Loucy (cell line): ENCODE results near the gene CD276.
A peak's percentile ranks its signal among the peaks of the same experiment; 100 is the strongest.

ENCODE experiments used
- CTCF ChIP-seq: fragments of 200-600 bp; sonication (generic); conservative IDR thresholded peaks from 2 replicates; pipeline ENCODE4 v1.5.1; 2014; ENCODE audit warnings: mild to moderate bottlenecking, antibody characterized with exemption, low read length
- EZH2phosphoT487 ChIP-seq: fragments of 200-600 bp; IDR thresholded peaks from 2 replicates; pipeline ENCODE4 v1.6.1; 2018; ENCODE audit warnings: antibody characterized with exemption, mild to moderate bottlenecking, moderate library complexity, borderline replicate concordance

GRCh38 chr15:73677146-73677607 is 7.0 kb upstream of the CD276 start:
- peak; percentile 88 for TF ChIP-seq CTCF
- TF ChIP-seq EZH2phosphoT487, result no peak
